ACC112 (cell line): Measurements from ENCODE around the gene RIMBP2.

ENCODE experiments used
- H2AFZ ChIP-seq: fragments of 200-600 bp; sonication (generic); one replicate; pipeline ENCODE4 v1.6.0; 2017; ENCODE audit warnings: antibody characterized with exemption, low read length; ENCODE audit not compliant: unreplicated experiment
- H3K27ac ChIP-seq: fragments of 200-600 bp; sonication (generic); 2 replicates; pipeline ENCODE4 v1.5.1; 2014; ENCODE audit warnings: low read depth, mild to moderate bottlenecking, antibody characterized with exemption, low read length, moderate library complexity
- H3K27me3 ChIP-seq: fragments of 200-600 bp; sonication (generic); 2 replicates; pipeline ENCODE4 v1.6.1; 2014; ENCODE audit warnings: mild to moderate bottlenecking, antibody characterized with exemption, low read length, moderate library complexity, mixed read lengths; ENCODE audit not compliant: insufficient read depth
- H3K36me3 ChIP-seq: fragments of 200-600 bp; sonication (generic); 2 replicates; pipeline ENCODE4 v1.6.1; 2016; ENCODE audit warnings: mild to moderate bottlenecking, antibody characterized with exemption, low read length, moderate library complexity, mixed read lengths; ENCODE audit not compliant: insufficient read depth
- H3K4me1 ChIP-seq: fragments of 200-600 bp; sonication (generic); one replicate; pipeline ENCODE4 v1.6.1; 2016; ENCODE audit warnings: low read length, mixed read lengths; ENCODE audit not compliant: insufficient read depth, unreplicated experiment, control insufficient read depth
- H3K4me3 ChIP-seq: fragments of 200-600 bp; sonication (generic); 2 replicates; pipeline ENCODE4 v1.5.1; 2014; ENCODE audit warnings: mild to moderate bottlenecking, low read depth, low read length
- H3K79me2 ChIP-seq: fragments of 200-600 bp; sonication (generic); one replicate; pipeline ENCODE4 v1.6.0; 2016; ENCODE audit warnings: low read length; ENCODE audit not compliant: control insufficient read depth, unreplicated experiment, insufficient read depth

The RIMBP2 gene

DNA sequence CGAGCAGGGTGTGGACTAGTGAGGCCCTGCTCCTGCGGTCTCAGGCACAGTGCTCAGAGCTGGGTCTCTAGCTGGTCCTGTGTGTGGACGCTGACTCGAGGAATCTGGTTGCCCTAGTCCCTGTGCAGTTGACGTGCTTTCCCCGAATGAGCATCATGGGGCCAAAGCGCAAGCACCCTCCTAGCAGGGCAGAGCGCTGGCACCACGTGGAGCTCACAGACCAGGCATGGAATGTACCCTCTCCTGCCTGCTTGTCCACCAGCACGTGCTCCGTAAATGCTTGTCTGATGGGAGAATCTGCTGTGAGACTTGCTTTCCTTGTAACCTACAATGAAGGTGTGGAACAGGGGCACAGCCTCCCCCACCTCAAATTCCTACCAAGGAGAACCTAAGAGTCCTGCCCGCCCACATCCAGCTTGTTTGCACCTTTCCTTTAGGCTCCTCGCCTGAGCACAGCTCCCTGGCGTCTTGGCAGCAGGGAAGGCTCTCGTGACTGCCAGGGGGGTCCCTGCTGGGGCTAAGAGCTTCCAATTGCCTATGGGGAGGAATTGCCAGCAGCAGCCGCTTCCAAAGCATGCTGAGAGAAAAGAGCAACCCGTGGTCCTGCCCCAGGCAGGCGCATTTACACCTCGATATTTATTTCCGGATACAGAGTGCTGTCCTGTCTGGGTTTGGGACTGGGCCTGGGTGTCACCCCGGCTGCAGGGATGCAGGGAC, 253.4 kb downstream of the RIMBP2 start:
- Histone ChIP-seq H2AFZ (no peak overlapping the region), H3K4me3 (no peak overlapping the region), H3K36me3 (no peaks in the 10 kb centered on the region), H3K79me2 (no peaks in the 10 kb centered on the region), H3K27ac (no peak overlapping the region), H3K27me3 (no peaks in the 10 kb centered on the region), H3K4me1 (no peaks in the 10 kb centered on the region)

DNA sequence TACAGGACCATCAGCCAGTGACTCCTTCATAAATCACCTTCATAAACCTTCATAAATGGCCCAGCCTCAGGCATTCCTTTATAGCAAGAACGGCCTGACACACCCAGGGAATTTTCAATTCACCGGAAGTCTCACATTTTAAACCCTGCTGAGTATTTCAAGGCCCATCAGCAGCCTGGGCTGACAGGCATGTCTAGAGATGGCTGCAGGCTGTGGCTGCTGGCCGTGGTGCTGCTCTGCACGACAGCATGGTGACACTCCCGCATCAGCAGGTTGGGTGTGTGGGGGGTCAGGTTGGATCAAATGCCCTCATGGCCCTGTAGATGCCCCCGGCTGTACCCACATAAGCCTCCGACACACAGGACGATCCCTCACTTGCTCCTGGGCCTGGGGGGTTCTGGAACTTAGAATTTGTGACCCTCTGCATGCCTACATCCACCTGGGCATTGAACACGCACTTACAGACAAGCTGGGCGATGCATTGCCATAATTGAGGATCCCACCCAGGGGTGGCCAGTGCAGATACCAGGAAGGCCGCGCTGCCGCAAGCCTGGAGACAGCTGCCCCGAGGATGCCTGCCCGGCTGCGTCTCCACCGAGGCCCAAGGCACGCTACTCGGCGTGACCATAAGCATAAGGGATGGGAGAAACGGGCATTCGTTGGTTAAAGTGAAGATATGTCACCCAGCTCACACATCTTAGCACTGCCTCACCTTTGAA, 254.1 kb downstream of the RIMBP2 start:
- H3K79me2 ChIP-seq, result no peaks in the 10 kb centered on the region
- no peak overlapping the region for H3K4me3 ChIP-seq
- H3K27ac ChIP-seq, result no peak overlapping the region
- no peaks in the 10 kb centered on the region for H3K36me3 ChIP-seq
- no peaks in the 10 kb centered on the region for H3K4me1 ChIP-seq
- no peaks in the 10 kb centered on the region for H3K27me3 ChIP-seq
- no peak overlapping the region for H2AFZ ChIP-seq

DNA sequence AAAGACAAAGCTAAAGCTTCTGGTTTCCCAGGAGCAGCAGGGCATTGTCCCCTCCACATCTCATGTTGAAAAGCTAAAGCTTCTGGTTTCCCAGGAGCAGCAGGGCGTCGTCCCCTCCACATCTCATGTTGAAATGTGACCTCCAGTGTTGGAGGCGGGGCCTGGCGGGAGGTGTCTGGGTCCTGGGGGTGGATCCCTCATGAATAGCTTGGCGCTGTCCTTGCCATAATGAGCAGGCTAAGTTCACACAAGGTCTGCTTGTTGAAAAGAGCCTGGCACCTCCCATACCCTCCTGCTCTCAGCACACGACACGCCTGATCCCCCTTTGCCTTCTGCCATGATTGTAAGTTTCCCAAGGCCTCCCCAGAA, 254.7 kb downstream of the RIMBP2 start:
- Histone ChIP-seq H3K4me1 (no peaks in the 10 kb centered on the region), H3K4me3 (no peak overlapping the region), H3K27ac (no peak overlapping the region), H2AFZ (no peak overlapping the region), H3K36me3 (no peaks in the 10 kb centered on the region), H3K27me3 (no peaks in the 10 kb centered on the region), H3K79me2 (no peaks in the 10 kb centered on the region)

DNA sequence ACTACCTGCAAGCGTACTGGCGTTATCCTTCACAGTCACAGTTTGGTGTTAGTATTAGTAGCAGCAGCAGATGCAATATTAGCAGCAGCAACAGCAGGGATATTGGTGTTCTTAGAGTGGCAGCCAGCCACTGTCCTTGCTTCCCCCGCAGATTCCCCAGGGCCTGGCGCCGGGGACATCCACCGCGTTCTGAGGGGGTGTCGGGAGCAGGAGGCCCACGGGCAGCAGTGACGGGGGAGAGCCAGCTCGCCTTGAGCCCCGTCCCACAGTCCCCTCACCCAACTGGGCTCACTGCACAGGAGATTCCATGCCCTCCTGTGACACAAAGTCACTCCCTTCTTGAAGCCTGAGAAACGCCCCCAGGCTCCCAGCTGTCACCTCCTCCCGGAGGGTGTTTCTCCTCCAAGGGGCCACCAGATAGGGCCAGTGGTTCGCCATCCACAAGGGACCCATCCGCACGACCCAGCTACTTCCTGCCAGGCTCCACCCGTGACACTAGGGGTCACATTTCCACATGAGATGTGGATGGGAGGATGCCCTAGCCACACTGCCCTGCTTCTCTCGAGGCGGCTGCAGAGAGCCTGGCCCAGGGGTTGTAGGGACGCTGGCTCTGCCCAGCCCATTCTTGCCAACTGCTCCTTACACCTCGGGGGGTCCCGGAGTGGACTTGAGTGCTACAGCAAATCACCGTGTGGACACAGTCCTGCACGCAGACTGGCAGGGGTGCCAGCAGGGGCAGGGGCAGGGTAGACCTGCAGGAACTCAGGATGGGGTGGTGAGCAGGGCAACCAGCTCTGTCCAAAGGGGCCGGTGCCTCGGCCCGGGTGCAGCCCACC, 255.3 kb downstream of the RIMBP2 start:
- Histone ChIP-seq H2AFZ (no peak overlapping the region), H3K36me3 (no peaks in the 10 kb centered on the region), H3K79me2 (no peaks in the 10 kb centered on the region), H3K27me3 (no peaks in the 10 kb centered on the region), H3K4me1 (no peaks in the 10 kb centered on the region), H3K4me3 (no peak overlapping the region), H3K27ac (no peak overlapping the region)

DNA sequence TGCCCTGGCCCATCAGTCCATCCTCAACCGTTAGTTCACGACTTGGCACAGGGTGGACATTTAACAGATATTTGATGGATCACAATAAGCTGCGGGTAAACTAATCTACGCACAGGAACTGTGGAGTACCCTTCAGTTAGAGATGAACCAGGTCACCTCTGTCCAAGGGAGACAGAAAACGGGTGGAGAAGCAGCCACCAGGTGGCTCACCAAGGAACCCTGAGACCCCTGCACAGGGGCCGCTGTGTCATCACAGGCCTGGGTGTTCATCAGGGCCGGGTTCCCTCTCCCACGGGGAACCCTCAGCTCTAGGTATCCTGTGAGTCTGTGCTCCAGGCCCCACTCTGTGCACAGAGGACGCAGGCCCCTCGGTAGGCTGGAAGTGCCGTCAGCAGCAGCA, 256.2 kb downstream of the RIMBP2 start:
- no peak overlapping the region for H3K27ac ChIP-seq
- H3K27me3 ChIP-seq, result no peaks in the 10 kb centered on the region
- no peaks in the 10 kb centered on the region for H3K79me2 ChIP-seq
- H3K4me1 ChIP-seq, result no peaks in the 10 kb centered on the region
- H3K36me3 ChIP-seq, result no peaks in the 10 kb centered on the region
- no peak overlapping the region for H3K4me3 ChIP-seq
- H2AFZ ChIP-seq, result no peak overlapping the region

DNA sequence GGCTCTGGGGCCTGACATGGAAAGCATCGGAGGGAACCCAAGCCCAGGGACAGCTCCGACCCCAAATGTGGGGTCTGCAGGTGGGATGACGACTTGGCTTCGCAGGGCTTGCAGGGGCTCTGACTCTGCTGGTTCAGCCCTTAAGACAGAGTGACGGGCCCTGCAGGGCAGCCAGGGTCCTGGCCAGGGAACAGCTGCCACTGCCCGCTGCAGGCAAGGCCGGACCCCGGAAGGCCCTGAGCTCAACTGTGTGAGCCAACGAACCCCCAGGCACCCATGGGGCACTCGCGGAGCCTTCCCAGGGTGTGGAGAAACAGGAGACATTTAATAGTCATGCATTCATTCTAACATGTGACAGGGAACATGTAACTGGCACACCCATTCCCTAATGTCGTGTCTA, 257.8 kb downstream of the RIMBP2 start:
- Histone ChIP-seq H3K4me1 (no peaks in the 10 kb centered on the region), H3K27me3 (no peaks in the 10 kb centered on the region), H2AFZ (no peak overlapping the region), H3K27ac (no peak overlapping the region), H3K36me3 (no peaks in the 10 kb centered on the region), H3K4me3 (no peak overlapping the region), H3K79me2 (no peaks in the 10 kb centered on the region)

DNA sequence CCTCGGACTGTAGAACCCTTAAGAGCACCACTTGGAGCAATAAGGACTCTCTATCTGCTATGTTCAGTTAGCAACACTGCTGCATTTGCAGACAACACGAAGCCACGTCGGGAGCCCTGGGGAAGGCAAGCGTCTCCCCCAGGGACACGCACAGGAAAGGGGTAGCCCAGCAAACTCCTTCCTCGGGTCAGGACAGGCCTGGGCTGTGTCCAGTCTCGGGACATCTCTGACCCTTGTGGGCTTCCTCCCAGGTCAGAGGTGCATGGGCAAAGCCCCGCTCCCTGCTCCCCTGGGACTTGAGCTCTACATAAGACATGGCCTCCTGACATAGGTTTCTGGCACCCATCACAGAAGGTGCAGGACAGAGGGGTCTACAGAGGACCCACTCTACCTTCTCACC, 258.9 kb downstream of the RIMBP2 start:
- Histone ChIP-seq H3K4me3 (no peak overlapping the region), H3K27ac (no peak overlapping the region), H3K79me2 (no peaks in the 10 kb centered on the region), H2AFZ (no peak overlapping the region), H3K36me3 (no peaks in the 10 kb centered on the region), H3K4me1 (no peaks in the 10 kb centered on the region), H3K27me3 (no peaks in the 10 kb centered on the region)

DNA sequence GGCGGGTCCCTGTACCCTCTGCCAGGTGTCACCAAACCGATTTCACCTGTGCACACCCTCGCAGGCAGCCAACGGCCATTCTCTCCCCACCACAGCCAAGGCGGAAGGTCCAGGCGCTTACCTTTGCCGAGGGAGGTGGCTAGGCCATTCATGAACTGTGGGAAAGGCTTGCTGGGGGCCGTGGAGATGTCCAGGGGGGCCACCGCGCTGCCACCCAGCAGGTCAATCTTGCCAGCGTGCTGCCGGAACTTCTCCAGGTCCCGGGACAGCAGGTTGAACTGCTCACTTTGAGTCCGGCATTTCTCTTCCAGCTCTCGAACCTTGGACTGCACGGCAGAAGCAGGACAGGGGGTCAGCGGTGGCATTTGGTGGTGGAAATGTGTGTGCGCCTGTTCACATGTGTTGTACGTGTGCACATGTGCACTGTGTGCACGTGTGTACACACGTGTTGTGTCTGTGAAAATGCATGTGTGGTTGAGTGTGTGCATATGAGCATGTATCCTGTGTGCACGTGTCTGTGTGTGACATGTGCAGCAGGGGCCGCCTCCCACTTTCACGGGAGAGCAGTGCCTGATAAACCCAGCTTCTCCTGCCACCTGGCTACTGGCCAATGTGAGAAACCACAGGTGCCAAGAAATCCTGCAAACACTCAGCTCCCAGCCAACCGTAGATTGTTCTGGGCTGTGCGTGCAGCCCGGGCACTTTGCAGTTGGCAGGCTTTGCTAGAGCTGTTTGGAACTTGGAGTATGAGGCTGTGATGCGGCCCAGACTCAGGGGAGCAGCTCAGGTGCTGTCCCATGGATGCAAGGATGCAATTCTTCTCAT, 259.5 kb downstream of the RIMBP2 start:
- Histone ChIP-seq H3K79me2 (no peaks in the 10 kb centered on the region), H3K36me3 (no peaks in the 10 kb centered on the region), H3K27ac (no peak overlapping the region), H2AFZ (no peak overlapping the region), H3K4me3 (no peak overlapping the region), H3K4me1 (no peaks in the 10 kb centered on the region), H3K27me3 (no peaks in the 10 kb centered on the region)

DNA sequence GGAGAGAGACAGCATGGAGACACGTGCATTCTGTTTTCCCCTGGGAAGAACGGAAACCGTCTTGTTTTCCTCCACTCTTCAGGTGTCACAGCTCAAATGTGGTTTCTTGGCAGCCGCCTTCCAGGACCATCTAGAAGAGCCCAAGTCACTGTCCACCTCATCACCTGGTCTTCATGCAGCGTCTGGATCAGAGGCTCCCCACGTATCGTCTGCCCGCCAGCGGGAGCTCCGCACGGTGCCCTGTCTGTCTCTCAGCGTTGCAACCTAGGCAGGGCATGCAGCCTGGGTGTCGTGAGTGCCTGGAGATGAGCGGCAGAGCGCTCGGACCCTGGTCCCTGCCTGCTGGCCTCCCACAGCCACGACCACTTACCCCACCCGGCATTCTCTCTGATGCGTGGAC, 260.9 kb downstream of the RIMBP2 start:
- Histone ChIP-seq H3K79me2 (no peaks in the 10 kb centered on the region), H3K36me3 (no peaks in the 10 kb centered on the region), H3K27ac (no peak overlapping the region), H3K4me1 (no peaks in the 10 kb centered on the region), H2AFZ (no peak overlapping the region), H3K27me3 (no peaks in the 10 kb centered on the region), H3K4me3 (no peak overlapping the region)

DNA sequence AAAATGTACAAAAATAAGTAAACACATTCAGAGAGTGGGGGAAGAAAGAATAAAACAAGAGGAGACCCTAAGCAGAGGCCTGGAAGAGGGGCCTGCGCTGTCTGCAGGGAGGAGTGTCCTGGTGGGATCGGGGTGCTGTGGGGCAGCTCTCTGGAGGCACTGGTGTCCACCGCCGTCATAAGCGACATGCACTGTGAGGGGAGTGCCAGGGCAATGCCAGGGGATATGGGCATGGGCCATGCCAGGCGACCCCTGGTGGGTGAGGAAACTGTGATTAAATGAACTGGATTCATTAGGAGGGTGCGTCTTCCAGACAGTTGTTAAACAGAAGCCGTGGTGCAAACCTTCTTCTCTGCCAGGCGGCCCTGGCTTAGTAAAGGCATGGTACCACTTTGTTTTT, 261.8 kb downstream of the RIMBP2 start:
- no peaks in the 10 kb centered on the region for H3K4me1 ChIP-seq
- no peaks in the 10 kb centered on the region for H3K36me3 ChIP-seq
- no peak overlapping the region for H3K27ac ChIP-seq
- H3K4me3 ChIP-seq, result no peak overlapping the region
- no peaks in the 10 kb centered on the region for H3K79me2 ChIP-seq
- H3K27me3 ChIP-seq, result no peaks in the 10 kb centered on the region
- no peak overlapping the region for H2AFZ ChIP-seq
